Lower lobe of right lung (tissue), 2 donors: Measurements from ENCODE around the gene ABCG8. TPM values are rescaled to one million over a fixed set of nuclear protein-coding genes. Genes with fewer than 3 reads are reported as not detected.

Source experiments
- ATAC-seq, 2 donors: fragments of 200-7000 bp; cut with Tn5 transposase; one replicate each; pipeline ENCODE4 v1.9.1; 2020 to 2022; ENCODE audit warnings: mild to moderate bottlenecking in 2 of 2, moderate library complexity in 2 of 2
- DNase-seq: peaks from one replicate; pipeline ENCODE4 v3.0.0-alpha.2; 2020
- H3K27ac ChIP-seq: fragments of 200-600 bp; one replicate; pipeline ENCODE4 v1.8.0; 2022
- H3K27me3 ChIP-seq: fragments of 200-600 bp; one replicate; pipeline ENCODE4 v1.8.0; 2022; ENCODE audit warnings: low read depth
- H3K36me3 ChIP-seq: fragments of 200-600 bp; one replicate; pipeline ENCODE4 v1.8.0; 2022; ENCODE audit warnings: mild to moderate bottlenecking
- H3K4me1 ChIP-seq: fragments of 200-600 bp; one replicate; pipeline ENCODE4 v1.8.0; 2022
- H3K4me3 ChIP-seq: fragments of 200-600 bp; one replicate; pipeline ENCODE4 v1.8.0; 2022; ENCODE audit warnings: mild to moderate bottlenecking
- H3K9me3 ChIP-seq: fragments of 200-600 bp; one replicate; pipeline ENCODE4 v1.8.0; 2022
- intact Hi-C: fragments of 100-400 bp; cut with DNase I; formaldehyde crosslinking; loops from one replicate; pipeline ENCODE4 v1.11.0; 2022
- long read RNA-seq: library from polyadenylated mRNA; unstranded; transcript quantifications from one replicate; pipeline ENCODE4 v2.0.0, GENCODE V29; 2021
- total RNA-seq: library from RNA; stranded (reverse); fragmentation: NEBNext Ultra II Directional; extraction: Animal tissue kit (Norgen Biotek cat#: 25700); gene quantifications from one replicate; pipeline ENCODE4 v1.2.1, GENCODE V29; 2021
- TF ChIP-seq, protein P1 (sequence below): fragments of 200-600 bp; IDR thresholded peaks from one replicate; pipeline ENCODE4 v1.8.0; 2022; ENCODE audit warnings: antibody characterized with exemption, mild to moderate bottlenecking
- donor health status: DM: no; HTN: yes; CAD: no; lungs with severe emphysema.

ABCG8 gene
- total RNA-seq = not detected
- long read RNA-seq = 0 reads

DNA sequence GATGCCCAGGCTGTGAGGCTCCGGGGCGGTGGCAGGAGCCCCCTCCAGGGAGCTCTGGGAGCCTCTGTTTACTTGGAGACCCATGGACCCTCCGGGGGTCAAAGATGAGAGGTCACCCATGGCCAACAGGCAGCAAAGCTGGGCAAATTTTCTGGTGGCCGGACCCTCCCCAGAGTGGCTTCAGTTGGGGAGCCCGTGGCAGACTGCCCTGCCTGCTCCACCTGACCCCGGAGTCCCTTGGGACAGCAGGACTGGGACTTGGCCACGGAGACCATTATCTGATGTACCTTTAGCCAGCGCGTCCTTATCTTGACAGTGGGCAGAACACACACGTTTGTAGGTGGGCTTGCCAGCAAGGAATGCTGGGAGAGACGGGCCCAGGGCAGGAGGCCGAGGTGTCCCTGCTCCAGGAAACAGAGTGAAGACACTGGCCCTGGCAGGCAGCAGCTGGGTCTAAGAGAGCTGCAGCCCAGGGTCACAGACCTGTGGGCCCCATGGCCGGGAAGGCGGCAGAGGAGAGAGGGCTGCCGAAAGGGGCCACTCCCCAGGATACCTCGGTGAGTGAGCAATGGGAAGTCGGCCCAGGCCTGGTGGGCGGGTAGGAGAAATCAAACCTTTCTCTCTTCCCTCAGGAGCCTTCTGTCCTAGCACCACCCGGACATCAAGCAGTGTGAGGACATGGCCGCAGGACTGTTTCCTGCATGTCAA, at the start of gene ABCG8, which contains the start of gene ABCG5:
Gene ABCG8 (plus strand): TSS at position 412 of the 708 bp plus-strand sequence. CDS start 83 bp downstream, at position 495.
Gene ABCG5 (minus strand): TSS at position 280 of the 708 bp plus-strand sequence. CDS start 160 bp downstream, at position 120.
- DNase-seq (no peak), ATAC-seq (peak; percentile 26 to 27)
- H3K27ac ChIP-seq = no peak within 1 kb of the TSS
- no peaks in the 10 kb centered on the region for H3K36me3 ChIP-seq
- H3K27me3 ChIP-seq = no peaks in the 10 kb centered on the region
- intact Hi-C loops = no loop called here
- H3K4me1 ChIP-seq = no peaks in the 10 kb centered on the region
- H3K9me3 ChIP-seq = no peaks in the 10 kb centered on the region
- TF ChIP-seq, protein P1, sequence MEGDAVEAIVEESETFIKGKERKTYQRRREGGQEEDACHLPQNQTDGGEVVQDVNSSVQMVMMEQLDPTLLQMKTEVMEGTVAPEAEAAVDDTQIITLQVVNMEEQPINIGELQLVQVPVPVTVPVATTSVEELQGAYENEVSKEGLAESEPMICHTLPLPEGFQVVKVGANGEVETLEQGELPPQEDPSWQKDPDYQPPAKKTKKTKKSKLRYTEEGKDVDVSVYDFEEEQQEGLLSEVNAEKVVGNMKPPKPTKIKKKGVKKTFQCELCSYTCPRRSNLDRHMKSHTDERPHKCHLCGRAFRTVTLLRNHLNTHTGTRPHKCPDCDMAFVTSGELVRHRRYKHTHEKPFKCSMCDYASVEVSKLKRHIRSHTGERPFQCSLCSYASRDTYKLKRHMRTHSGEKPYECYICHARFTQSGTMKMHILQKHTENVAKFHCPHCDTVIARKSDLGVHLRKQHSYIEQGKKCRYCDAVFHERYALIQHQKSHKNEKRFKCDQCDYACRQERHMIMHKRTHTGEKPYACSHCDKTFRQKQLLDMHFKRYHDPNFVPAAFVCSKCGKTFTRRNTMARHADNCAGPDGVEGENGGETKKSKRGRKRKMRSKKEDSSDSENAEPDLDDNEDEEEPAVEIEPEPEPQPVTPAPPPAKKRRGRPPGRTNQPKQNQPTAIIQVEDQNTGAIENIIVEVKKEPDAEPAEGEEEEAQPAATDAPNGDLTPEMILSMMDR = no peak
- no peak within 1 kb of the TSS for H3K4me3 ChIP-seq

DNA sequence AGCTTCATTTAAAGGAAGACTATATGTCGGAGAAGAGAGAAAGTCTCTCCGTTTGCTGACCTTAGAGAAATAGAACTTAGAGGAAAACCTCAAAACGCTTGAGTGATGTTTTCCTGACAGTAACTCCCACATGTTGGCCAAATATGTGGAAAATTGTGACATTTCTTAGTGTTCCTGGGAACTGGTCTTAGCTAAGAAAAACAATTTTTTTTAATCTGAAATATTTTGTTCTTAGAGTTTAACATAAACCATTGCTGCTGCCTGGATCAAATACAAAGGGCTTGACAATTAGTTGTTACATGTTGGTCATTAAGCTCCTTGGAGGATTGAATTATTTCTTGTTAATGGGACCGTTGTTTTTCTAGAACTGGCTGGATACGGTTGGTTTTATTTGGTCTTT, 48.6 kb upstream of the ABCG8 start:
- DNase-seq (no peak), ATAC-seq (no peak)
- Histone ChIP-seq H3K4me1 (no peaks in the 10 kb centered on the region), H3K27me3 (no peaks in the 10 kb centered on the region), H3K36me3 (peaks cover 62% of the 10 kb centered on the region), H3K9me3 (no peaks in the 10 kb centered on the region), H3K4me3 (no peak overlapping the region), H3K27ac (no peak overlapping the region)
- intact Hi-C loops = no loop called here
- TF ChIP-seq, protein P1 = no peak

DNA sequence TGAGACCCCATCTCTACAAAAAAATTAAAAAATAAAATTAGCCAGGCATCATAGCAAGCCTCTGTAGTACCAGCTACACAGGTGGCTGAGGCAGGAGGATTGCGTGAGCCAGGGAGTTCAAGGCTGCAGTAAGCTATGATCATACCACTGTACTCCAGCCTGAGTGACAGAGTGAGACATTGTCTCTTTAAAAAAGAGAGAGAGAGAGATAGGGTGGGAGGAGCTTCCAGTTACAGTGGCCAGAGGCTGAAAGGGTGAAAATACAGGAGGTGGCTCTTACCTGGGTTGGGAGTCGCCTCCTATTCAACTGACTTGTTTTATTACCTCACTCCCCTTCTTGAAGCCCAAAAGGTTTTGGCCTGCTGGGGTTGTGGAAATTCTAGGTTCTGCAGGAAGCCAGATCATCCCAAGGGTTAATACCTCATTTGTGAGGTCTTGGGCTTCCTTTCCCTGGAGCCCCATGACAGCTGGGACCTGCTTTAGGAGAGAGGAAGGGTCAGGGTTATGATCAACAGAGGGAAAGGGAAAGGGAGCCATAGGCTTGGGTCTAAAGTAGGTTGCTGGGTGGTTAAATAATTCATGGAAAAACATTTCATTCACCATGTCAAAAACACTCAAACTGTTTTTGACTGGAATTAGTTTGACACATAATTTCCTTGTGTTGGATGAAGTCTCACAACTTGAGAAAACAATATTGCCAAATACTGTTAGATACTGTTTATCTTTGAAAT, 47.6 kb upstream of the ABCG8 start:
- peaks cover 65% of the 10 kb centered on the region for H3K36me3 ChIP-seq
- H3K4me3 ChIP-seq = no peak overlapping the region
- ATAC-seq = no peak
- H3K4me1 ChIP-seq = no peaks in the 10 kb centered on the region
- H3K27me3 ChIP-seq = no peaks in the 10 kb centered on the region
- no peaks in the 10 kb centered on the region for H3K9me3 ChIP-seq
- intact Hi-C loops = no loop called here
- DNase-seq = no peak
- TF ChIP-seq, protein P1 = no peak
- peak overlapping the region; percentile 4 for H3K27ac ChIP-seq

DNA sequence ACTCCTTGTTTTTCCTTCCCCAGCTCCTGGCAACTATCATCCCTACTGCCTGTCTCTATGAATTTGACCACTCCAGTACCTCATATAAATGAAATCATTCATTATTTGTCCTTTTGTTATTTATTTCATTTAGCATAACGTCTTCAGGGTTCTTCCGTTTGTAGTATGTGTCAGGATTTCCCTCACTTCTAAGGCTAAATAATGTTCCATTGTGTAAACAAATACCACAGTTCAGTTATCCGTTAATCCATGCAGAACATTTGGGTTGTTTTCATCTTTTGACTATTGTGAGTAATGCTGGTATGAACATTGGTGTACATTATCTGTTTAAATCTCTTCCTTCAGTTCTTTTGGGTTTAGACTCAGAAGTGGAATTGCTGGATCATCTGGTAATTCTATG, 46.1 kb upstream of the ABCG8 start:
- intact Hi-C loops = no loop called here
- H3K9me3 ChIP-seq = no peaks in the 10 kb centered on the region
- ATAC-seq (no peak), DNase-seq (no peak)
- no peaks in the 10 kb centered on the region for H3K4me1 ChIP-seq
- peaks cover 62% of the 10 kb centered on the region for H3K36me3 ChIP-seq
- no peak overlapping the region for H3K27ac ChIP-seq
- H3K27me3 ChIP-seq = no peaks in the 10 kb centered on the region
- H3K4me3 ChIP-seq = no peak overlapping the region
- TF ChIP-seq, protein P1 = no peak

DNA sequence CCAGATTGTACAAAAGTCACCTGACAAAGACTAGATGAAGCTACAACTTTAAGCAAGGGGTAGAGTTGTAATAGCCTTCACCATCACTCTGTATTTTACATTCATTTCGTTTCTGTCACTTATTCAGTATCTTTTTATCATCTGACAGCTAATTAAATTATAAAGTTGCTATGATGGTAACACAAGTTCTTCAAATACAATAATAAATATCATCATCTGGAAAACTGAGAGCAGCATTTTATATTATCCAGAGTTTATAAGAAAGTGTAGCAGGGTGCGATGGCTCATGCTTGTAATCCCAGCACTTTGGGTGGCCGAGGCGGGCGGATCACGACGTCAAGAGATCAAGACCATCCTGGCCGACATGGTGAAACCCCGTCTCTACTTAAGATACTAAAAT, 43.8 kb upstream of the ABCG8 start:
- intact Hi-C loops = no loop called here
- Histone ChIP-seq H3K4me3 (no peak overlapping the region), H3K27ac (no peak overlapping the region), H3K27me3 (no peaks in the 10 kb centered on the region), H3K9me3 (no peaks in the 10 kb centered on the region), H3K4me1 (no peaks in the 10 kb centered on the region), H3K36me3 (peaks cover 40% of the 10 kb centered on the region)
- ATAC-seq = no peak
- TF ChIP-seq, protein P1 = no peak
- DNase-seq = no peak
